GM18909 (cell line): ENCODE results near the gene DSN1.
A peak's percentile ranks its signal among the peaks of the same experiment; 100 is the strongest.
"Not testable (repeated sequence)": the region's sequence is repeated elsewhere in the genome, so short reads cannot be mapped to it uniquely, and the experiment has no call there.

ENCODE experiments used
- ATAC-seq: cut with Tn5 transposase; IDR thresholded peaks from one replicate; pipeline ENCODE4 v1.9.1; 2021; ENCODE audit warnings: mild to moderate bottlenecking; ENCODE audit not compliant: unreplicated experiment, poor library complexity

Gene DSN1, protein sequence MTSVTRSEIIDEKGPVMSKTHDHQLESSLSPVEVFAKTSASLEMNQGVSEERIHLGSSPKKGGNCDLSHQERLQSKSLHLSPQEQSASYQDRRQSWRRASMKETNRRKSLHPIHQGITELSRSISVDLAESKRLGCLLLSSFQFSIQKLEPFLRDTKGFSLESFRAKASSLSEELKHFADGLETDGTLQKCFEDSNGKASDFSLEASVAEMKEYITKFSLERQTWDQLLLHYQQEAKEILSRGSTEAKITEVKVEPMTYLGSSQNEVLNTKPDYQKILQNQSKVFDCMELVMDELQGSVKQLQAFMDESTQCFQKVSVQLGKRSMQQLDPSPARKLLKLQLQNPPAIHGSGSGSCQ

DNA sequence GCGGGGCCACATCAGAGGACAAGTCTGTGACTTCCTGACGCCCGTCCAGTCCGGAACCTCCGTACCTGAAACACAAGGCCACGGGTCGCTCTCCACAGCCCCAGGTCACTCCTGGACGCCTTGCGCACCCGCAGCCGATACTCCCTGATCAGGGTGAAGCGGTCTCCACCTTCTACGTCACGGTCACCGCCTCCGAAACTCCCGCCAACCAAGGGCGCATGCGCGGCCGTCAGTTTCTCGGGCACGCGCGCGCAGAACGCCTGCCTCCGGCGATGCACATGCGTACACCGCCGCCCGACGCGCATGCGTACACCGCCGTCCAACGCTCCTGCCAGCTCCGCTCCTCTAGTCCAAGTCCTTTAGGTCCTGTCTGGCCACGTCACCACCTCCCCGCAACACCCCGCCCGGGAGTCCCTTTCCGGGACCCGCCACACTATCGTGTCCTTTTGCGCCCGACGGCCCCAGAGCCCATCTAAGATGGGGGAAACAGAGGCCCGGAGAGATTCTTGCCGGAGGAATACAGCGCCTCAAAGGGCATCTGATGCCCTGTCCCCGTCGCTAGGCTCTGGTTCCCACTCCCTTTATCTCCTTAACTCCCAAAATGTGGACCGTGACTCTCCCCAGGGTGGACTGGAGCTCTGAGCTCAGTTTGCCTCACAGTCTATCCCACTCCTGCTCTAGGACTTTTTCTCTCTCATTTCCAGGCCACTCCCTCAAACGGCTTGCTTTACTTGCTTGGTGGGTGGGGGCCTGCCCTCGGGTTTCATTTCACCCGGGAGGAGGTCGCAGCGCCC is at the start of gene DSN1:
Gene DSN1, minus strand, starts transcription at position 167 of the 794 bp plus-strand sequence. CDS start 2,305 bp downstream, outside the sequence.
- peak; percentile 80 for ATAC-seq

DNA sequence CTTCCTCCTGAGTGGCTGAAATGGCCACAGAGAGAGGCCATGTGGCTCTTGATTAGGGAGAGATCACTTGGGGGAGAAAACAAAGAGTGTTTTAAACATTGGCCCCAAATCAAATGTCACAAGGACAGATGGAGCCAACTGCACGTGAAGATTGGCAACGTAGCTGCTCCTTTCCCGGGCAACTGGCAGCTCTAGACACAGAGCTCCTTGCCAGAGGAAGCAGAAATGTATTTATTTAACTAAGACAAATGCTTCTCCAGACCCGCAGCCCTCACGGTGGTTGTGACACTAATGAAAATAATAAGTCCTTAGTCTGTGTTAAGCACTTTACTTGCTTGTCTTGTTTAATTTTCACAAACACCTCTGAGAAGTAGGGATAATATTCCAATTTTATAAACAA is 49.6 kb upstream of the DSN1 start:
- no peak for ATAC-seq

DNA sequence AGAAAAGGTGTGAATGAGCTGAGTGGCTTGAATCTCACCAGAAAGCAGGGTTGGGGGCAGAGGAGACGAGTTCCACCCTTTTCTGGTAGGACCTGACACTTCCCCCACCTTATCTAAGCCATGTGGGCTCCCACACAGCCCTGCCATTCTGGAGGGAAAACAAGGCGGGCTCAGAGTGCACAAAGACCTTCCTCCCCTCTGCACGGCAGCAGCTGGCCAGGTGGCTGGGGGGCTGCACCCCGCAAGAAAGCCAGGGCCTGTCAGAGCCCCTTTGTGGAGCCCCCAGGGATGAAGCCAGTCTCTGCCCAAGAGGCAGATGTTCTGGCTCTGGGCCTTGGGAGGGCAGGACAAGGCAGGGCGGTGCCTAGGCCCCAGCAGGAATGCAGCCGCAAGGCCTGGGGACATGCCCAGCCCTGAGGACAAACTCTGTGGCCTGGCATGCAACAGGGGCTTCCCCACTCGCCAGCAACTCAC is 48.4 kb upstream of the DSN1 start:
- ATAC-seq, result no peak

DNA sequence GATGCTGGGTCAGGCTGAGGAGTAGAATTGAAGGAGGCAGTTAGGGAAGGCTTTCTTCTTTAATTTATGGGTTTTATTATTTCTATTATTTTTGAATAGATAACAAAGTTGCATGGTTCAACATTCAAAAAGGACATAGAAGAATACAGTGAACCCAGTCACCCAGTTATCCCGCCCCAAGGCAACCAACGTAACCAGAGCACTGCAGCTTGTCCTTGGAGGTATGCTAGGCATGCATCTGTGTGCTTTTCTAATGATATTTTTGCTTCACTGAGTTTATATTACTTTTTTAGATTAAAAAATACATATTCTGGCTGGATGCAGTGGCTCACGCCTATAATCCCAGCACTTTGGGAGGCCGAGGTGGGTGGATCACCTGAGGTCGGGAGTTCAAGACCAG is 47.4 kb upstream of the DSN1 start:
- ATAC-seq, result no peak

DNA sequence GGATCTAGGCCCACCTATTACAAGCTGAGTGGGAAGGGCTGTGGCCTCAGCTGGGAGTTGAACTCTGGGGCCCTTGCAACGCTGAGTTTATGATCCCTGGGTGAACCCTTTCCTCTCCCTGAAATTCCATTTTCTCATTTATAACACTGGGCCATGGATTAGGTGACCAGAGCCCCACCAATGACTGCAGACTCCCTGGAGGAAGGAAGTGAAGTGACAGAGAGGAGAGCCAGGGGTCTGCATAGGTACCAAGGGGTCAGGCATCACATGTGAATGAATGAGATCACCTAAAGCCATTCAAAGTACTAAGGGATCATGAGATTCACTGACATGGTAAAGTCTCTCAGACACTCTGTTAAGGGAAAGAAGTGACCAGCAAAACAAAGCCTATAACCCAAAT is 46.5 kb upstream of the DSN1 start:
- no peak for ATAC-seq

- no peak for ATAC-seq
Measured at GRCh38 chr20:36819659-36820058, 46.1 kb upstream of the DSN1 start.

GRCh38 chr20:36818861-36819260 is 45.3 kb upstream of the DSN1 start:
- no peak for ATAC-seq

- ATAC-seq, result no peak
Measured at GRCh38 chr20:36818185-36818584, 44.6 kb upstream of the DSN1 start.

- ATAC-seq, result no peak
Measured at GRCh38 chr20:36817496-36817895, 43.9 kb upstream of the DSN1 start.

GRCh38 chr20:36815454-36816091 is 42.0 kb upstream of the DSN1 start:
- no peak for ATAC-seq

DNA sequence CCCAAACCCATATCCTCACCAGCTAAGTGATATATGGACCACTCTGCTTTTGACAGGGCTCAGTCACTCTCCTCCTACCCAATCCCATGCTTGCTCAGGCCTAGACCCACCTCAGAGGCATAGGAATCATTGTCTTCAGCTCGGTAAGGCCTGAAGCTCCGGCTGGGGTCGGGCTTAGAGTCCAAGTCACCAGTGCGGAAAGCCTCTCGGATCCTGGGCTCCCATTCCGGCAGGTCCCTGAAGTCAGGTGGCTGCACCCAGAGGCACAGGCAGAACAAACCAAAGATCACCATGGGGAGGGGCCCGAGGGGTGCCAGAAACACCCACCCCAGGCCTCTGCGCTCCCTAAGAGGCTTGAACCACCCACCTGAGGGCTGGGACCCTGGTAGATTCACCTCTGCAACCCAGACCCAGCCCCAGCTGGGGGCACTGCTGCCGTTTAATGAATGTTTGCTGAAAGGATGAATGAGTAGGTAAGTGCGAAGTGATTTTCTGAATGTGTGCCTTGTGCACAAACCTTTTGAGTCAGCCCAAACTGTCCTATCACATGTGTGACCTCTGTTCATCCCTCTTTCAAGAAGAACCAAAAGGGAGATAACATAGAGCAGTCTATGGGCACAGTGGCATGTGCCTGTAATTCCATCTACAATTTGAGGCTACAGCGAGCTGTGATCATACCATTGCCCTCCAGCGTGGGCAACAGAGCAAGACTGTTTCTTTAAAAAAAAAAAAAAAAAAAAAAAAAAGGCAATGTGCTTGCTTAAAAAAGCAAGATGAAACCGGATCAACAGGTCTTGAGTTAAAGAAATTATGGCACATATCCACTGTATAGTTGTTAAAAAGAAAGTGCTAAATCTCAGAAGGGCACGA is 39.3 kb upstream of the DSN1 start:
- no peak for ATAC-seq

GRCh38 chr20:36808317-36809257 is 35.0 kb upstream of the DSN1 start:
- no peak for ATAC-seq

DNA sequence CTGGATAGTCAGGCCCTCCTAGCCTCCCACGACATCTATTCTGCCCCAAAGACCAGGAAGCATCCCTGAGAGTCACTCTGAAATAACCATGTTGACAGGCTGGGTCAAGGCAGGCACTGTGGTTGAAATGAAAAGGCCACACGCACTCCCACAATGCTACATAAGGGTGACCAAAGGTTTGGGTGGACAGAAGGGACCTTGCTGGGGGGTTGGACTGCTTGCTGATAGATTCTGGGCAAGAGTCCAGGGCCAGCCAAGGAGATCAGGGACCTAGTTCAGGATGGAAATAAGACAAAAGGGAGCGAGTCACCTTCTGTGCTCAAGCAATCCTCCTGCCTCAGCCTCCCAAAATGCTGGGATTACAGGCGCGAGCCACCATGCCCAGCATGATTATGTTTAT is 32.5 kb upstream of the DSN1 start:
- ATAC-seq, result no peak

GRCh38 chr20:36805396-36805795 is 31.8 kb upstream of the DSN1 start:
- no peak for ATAC-seq

- no peak for ATAC-seq
Measured at GRCh38 chr20:36804425-36804824, 30.9 kb upstream of the DSN1 start.

DNA sequence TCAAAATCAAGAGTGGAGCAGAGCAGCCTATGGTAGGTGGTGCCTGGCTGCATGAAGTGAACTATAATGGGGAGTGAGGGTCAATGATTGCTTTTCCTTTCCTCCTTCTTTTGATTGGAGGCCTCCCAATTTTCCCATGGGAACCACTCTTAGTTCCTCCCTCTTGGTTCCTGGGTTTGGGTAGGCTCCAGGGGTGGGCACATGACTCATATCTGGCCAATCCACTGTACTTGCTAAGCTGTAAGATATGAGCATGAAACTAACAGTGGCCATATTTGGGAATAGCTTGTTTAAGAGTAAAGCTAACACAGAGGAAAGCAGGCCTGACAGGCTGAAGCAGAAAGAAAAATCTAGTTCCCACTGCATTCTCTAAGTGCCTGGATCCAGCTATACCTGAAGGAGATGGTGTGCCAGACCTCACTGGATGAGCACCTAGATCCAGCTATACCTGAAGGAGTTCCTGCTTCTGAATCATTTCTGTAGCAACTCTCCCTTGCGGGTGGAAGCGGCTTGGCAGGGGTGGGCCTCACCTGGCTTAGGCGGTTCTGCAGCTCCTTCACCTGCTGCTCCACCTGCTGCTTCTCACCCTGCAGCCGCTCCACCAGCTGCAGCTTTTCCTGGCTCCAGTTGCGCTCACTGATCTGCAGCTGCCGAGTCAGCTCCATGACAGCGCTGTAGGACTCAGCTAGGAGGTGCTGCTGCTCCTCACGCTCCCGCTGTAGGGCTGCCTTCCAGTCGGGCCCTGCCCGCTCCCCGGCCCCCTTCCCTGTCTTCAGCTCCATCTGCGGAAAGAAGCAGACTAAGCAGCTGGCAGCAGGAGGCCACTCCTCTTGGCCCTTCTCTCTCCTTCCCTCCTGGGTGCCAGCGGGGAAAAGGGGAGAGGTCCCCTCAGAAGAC is 29.0 kb upstream of the DSN1 start:
- no peak for ATAC-seq

GRCh38 chr20:36800410-36800809 is 26.8 kb upstream of the DSN1 start:
- ATAC-seq, result no peak

DNA sequence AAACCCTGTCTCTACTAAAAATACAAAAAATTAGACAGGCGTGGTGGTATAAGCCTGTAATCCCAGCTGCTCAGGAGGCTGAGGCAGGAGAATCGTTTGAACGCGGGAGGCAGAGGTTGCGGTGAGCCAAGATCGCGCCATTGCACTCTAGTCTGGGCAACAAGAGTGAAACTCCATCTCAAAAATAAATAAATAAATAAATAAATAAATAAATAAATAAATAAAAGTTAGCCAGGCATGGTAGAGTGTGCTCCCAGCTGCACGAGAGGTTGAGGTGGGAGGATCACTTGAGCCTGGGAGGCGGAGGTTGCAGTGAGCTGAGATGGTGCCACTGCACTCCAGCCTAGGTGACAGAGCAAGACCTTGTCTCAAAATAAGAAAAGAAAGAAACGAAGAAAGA is 25.8 kb upstream of the DSN1 start:
- ATAC-seq, result not testable (repeated sequence)
